SJSA1 (cell line): ENCODE results near the gene HSPA1L. TPM values are rescaled to one million over a fixed set of nuclear protein-coding genes. Genes with fewer than 3 reads are reported as not detected.
"Not testable (repeated sequence)": the region's sequence is repeated elsewhere in the genome, so short reads cannot be mapped to it uniquely, and the experiment has no call there.

Experiments used
- DNase-seq, 2 experiments: peaks; one replicate each; pipeline ENCODE4 v3.0.0-alpha.2; 2015 to 2020; ENCODE audit warnings: low spot score in 2 of 2, low read depth in 1 of 2
- H3K27ac ChIP-seq: fragments of 250-450 bp; sonication (Bioruptor Pico); 2 replicates; pipeline ENCODE4 v1.5.1; 2020; ENCODE audit warnings: mild to moderate bottlenecking, moderate library complexity
- H3K27me3 ChIP-seq: fragments of 250-450 bp; sonication (Bioruptor Pico); replicated peaks from 2 replicates; pipeline ENCODE4 v1.5.1; 2020; ENCODE audit warnings: mild to moderate bottlenecking, moderate library complexity
- H3K36me3 ChIP-seq: fragments of 250-450 bp; sonication (Bioruptor Pico); 2 replicates; pipeline ENCODE4 v1.5.1; 2020; ENCODE audit warnings: mild to moderate bottlenecking
- H3K4me1 ChIP-seq: fragments of 250-450 bp; sonication (Bioruptor Pico); replicated peaks from 2 replicates; pipeline ENCODE4 v1.6.1; 2021; ENCODE audit warnings: mild to moderate bottlenecking
- H3K4me3 ChIP-seq: fragments of 250-450 bp; sonication (Bioruptor Pico); 2 replicates; pipeline ENCODE4 v1.5.1; 2020; ENCODE audit warnings: mild to moderate bottlenecking
- H3K9me3 ChIP-seq: fragments of 250-450 bp; sonication (Bioruptor Pico); replicated peaks from 2 replicates; pipeline ENCODE4 v1.5.1; 2020; ENCODE audit warnings: mild to moderate bottlenecking
- total RNA-seq: library from RNA; depleted of rRNA; stranded (reverse); fragments of >200 nt; shearing (Covaris generic); gene quantifications from 2 replicates; pipeline ENCODE4 v1.2.3, GENCODE V29; 2014

The HSPA1L gene
- total RNA-seq, 1 experiment from 2014 or later = 0.87 TPM

- not testable (repeated sequence) for DNase-seq
Observed at GRCh38 chr6:31817929-31818511, 2.9 kb upstream of the HSPA1L start.

GRCh38 chr6:31817133-31817928 is 2.2 kb upstream of the HSPA1L start:
- not testable (repeated sequence) for H3K9me3 ChIP-seq, H3K27me3 ChIP-seq, H3K27ac ChIP-seq, DNase-seq
- Histone ChIP-seq H3K4me1 (peaks cover 42% of the 10 kb centered on the region), H3K4me3 (peak overlapping the region; percentile 6; the same call in 1 of the 2 replicates), H3K36me3 (peaks cover 13% of the 10 kb centered on the region)

More at GRCh38 chr6:31817929-31818511, 2.9 kb upstream of the HSPA1L start:
- Histone ChIP-seq H3K4me1 (peaks cover 49% of the 10 kb centered on the region), H3K4me3 (peak overlapping the region; percentile 6; the same call in 1 of the 2 replicates), H3K36me3 (peaks cover 13% of the 10 kb centered on the region)
- H3K27me3 ChIP-seq, H3K27ac ChIP-seq, H3K9me3 ChIP-seq: not testable (repeated sequence)

- peak; percentile 81 to 96 for DNase-seq
- H3K27me3 ChIP-seq = no peaks in the 10 kb centered on the region
- H3K4me3 ChIP-seq = peak overlapping the region; percentile 45
- peaks cover 31% of the 10 kb centered on the region for H3K4me1 ChIP-seq
- peak overlapping the region; percentile 89 for H3K27ac ChIP-seq
- H3K36me3 ChIP-seq = peaks cover 9% of the 10 kb centered on the region
- H3K9me3 ChIP-seq = no peaks in the 10 kb centered on the region
Observed at GRCh38 chr6:31814677-31815024, 432 bp downstream of the HSPA1L start.

GRCh38 chr6:31813465-31813849 is 1.6 kb downstream of the HSPA1L start:
- peaks cover 23% of the 10 kb centered on the region for H3K4me1 ChIP-seq
- no peaks in the 10 kb centered on the region for H3K9me3 ChIP-seq
- H3K36me3 ChIP-seq = peaks cover under 1% of the 10 kb centered on the region
- no peaks in the 10 kb centered on the region for H3K27me3 ChIP-seq
- no peak for DNase-seq
- no peak overlapping the region for H3K4me3 ChIP-seq
- H3K27ac ChIP-seq = no peak overlapping the region

GRCh38 chr6:31811645-31812044 is 3.4 kb downstream of the HSPA1L start:
- Histone ChIP-seq H3K36me3 (no peaks in the 10 kb centered on the region), H3K9me3 (no peaks in the 10 kb centered on the region), H3K4me3 (no peak overlapping the region), H3K27me3 (no peaks in the 10 kb centered on the region), H3K4me1 (peaks cover 16% of the 10 kb centered on the region), H3K27ac (no peak overlapping the region)
- DNase-seq = no peak

- H3K9me3 ChIP-seq, H3K4me1 ChIP-seq, H3K27ac ChIP-seq, H3K36me3 ChIP-seq, H3K27me3 ChIP-seq, H3K4me3 ChIP-seq, DNase-seq: not testable (repeated sequence)
Observed at GRCh38 chr6:31808599-31808998, 6.5 kb downstream of the HSPA1L start.

- DNase-seq = peak; percentile 98
- H3K4me1 ChIP-seq = peaks cover 7% of the 10 kb centered on the region; the same call in 1 of the 2 replicates
- peak within 1 kb of the TSS; percentile 59 for H3K4me3 ChIP-seq
- peak within 1 kb of the TSS; percentile 41 for H3K27ac ChIP-seq
- peaks cover 8% of the 10 kb centered on the region for H3K36me3 ChIP-seq
- no peaks in the 10 kb centered on the region for H3K9me3 ChIP-seq
- H3K27me3 ChIP-seq = no peaks in the 10 kb centered on the region
Observed at GRCh38 chr6:31806470-31807272, 8.4 kb downstream of the HSPA1L start, which contains the start of gene LSM2. TSS of gene LSM2 (minus strand) at chr6:31806966. CDS start at chr6:31806757, 209 bp downstream.

GRCh38 chr6:31805939-31806469 is 9.1 kb downstream of the HSPA1L start:
- no peaks in the 10 kb centered on the region for H3K9me3 ChIP-seq
- peak overlapping the region; percentile 41 for H3K27ac ChIP-seq
- DNase-seq = no peak
- peak overlapping the region; percentile 59 for H3K4me3 ChIP-seq
- peaks cover 7% of the 10 kb centered on the region; the same call in 1 of the 2 replicates for H3K4me1 ChIP-seq
- H3K27me3 ChIP-seq = no peaks in the 10 kb centered on the region
- H3K36me3 ChIP-seq = peaks cover 13% of the 10 kb centered on the region

GRCh38 chr6:31801031-31801927 is 13.8 kb downstream of the HSPA1L start:
- DNase-seq, H3K4me1 ChIP-seq, H3K9me3 ChIP-seq, H3K27ac ChIP-seq, H3K4me3 ChIP-seq, H3K27me3 ChIP-seq: not testable (repeated sequence)
- H3K36me3 ChIP-seq = peaks cover 16% of the 10 kb centered on the region

- no peak for DNase-seq
- H3K27ac ChIP-seq = no peak overlapping the region
- H3K36me3 ChIP-seq = peaks cover 25% of the 10 kb centered on the region
- H3K4me1 ChIP-seq = peaks cover 13% of the 10 kb centered on the region
- H3K27me3 ChIP-seq = no peaks in the 10 kb centered on the region
- 0 out of 2 replicates have a peak, but pooled peaks cover 3% of the 10 kb centered on the region for H3K9me3 ChIP-seq
- H3K4me3 ChIP-seq = no peak overlapping the region
Observed at GRCh38 chr6:31799781-31800180, 15.3 kb downstream of the HSPA1L start.

GRCh38 chr6:31797588-31797987 is 17.5 kb downstream of the HSPA1L start:
- DNase-seq = no peak

GRCh38 chr6:31796993-31797385 is 18.1 kb downstream of the HSPA1L start:
- H3K27me3 ChIP-seq = no peaks in the 10 kb centered on the region

More at GRCh38 chr6:31797588-31797987, 17.5 kb downstream of the HSPA1L start:
- Histone ChIP-seq H3K4me1 (peaks cover 26% of the 10 kb centered on the region), H3K27ac (no peak overlapping the region), H3K36me3 (peaks cover 33% of the 10 kb centered on the region), H3K27me3 (no peaks in the 10 kb centered on the region), H3K4me3 (no peak overlapping the region), H3K9me3 (0 out of 2 replicates have a peak, but pooled peaks cover 3% of the 10 kb centered on the region)

More at GRCh38 chr6:31796993-31797385, 18.1 kb downstream of the HSPA1L start:
- Histone ChIP-seq H3K27ac (no peak overlapping the region), H3K4me1 (peaks cover 28% of the 10 kb centered on the region), H3K4me3 (no peak overlapping the region), H3K36me3 (peaks cover 38% of the 10 kb centered on the region), H3K9me3 (0 out of 2 replicates have a peak, but pooled peaks cover 3% of the 10 kb centered on the region)
- no peak for DNase-seq
